Panc1 (cell line): ENCODE measurements around the gene CTLA4. TPM values are rescaled to one million over a fixed set of nuclear protein-coding genes. Genes with fewer than 3 reads are reported as not detected.
"Not testable (repeated sequence)": the region's sequence is repeated elsewhere in the genome, so short reads cannot be mapped to it uniquely, and the experiment has no call there.

Source experiments
- ATAC-seq: fragments of 200-7000 bp; cut with Tn5 transposase; 2 replicates; pipeline ENCODE4 v1.9.1; 2020; ENCODE audit warnings: mild to moderate bottlenecking, moderate library complexity
- BruUV-seq: library from RNA; stranded (reverse); fragments of 400-500 nt; replicated peaks from 2 replicates; lab custom pipeline; 2021; lab: Mats Ljungman, UMichigan
- CTCF ChIA-PET: fragments of 300-600 bp; sonication (Branson Sonifier 250); formaldehyde crosslinking; loops from one replicate; lab custom pipeline; 2022; ENCODE audit warnings: antibody characterized with exemption; lab: Charles Lee
- POLR2A ChIA-PET: fragments of 300-600 bp; sonication (Branson Sonifier 250); formaldehyde crosslinking; loops from one replicate; lab custom pipeline; 2022; ENCODE audit warnings: antibody characterized with exemption; lab: Charles Lee
- DNase-seq: peaks from one replicate; pipeline ENCODE4 v3.0.0-alpha.2; 2010; ENCODE audit warnings: low read depth, low spot score
- H3K27ac ChIP-seq: 2 replicates; pipeline ENCODE4 v1.5.1; 2011; ENCODE audit warnings: mild to moderate bottlenecking, low read length, inconsistent platforms
- H3K27me3 ChIP-seq: fragments of 200-500 bp; sonication (Bioruptor generic); 2 replicates; pipeline ENCODE4 v1.6.0; 2014; ENCODE audit warnings: low read length, inconsistent platforms; ENCODE audit not compliant: control insufficient read depth, insufficient read depth
- H3K36me3 ChIP-seq: fragments of 200-500 bp; sonication (Bioruptor generic); 2 replicates; pipeline ENCODE4 v1.5.1; 2014; ENCODE audit warnings: inconsistent platforms, mild to moderate bottlenecking, low read length, moderate library complexity; ENCODE audit not compliant: control insufficient read depth, insufficient read depth
- H3K4me1 ChIP-seq: 2 replicates; pipeline ENCODE4 v1.5.1; 2011; ENCODE audit warnings: inconsistent platforms, mild to moderate bottlenecking, low read length, moderate library complexity; ENCODE audit not compliant: control insufficient read depth, insufficient read depth
- H3K4me3 ChIP-seq, 2 experiments: 2 replicates each; pipeline ENCODE4 v1.5.1; 2011 to 2012; ENCODE audit warnings: low read depth in 2 of 2, low read length in 2 of 2, mild to moderate bottlenecking in 2 of 2, inconsistent platforms in 1 of 2, moderate library complexity in 1 of 2
- H3K9me3 ChIP-seq: fragments of 200-500 bp; sonication (Bioruptor generic); 2 replicates; pipeline ENCODE4 v1.5.1; 2014; ENCODE audit warnings: low read depth, mild to moderate bottlenecking, inconsistent platforms, low read length, moderate library complexity; ENCODE audit not compliant: control insufficient read depth, insufficient read depth
- CTCF ChIP-seq: fragments of 450-650 bp; IDR thresholded peaks from 2 replicates; pipeline ENCODE4 v1.5.1; 2017; ENCODE audit warnings: mild to moderate bottlenecking
- POLR2AphosphoS5 ChIP-seq: IDR thresholded peaks from 2 replicates; pipeline ENCODE4 v1.6.1; 2012; ENCODE audit warnings: mild to moderate bottlenecking, low read depth, low read length, moderate library complexity
- REST ChIP-seq, 2 experiments: IDR thresholded peaks; 2 replicates each; pipeline ENCODE4 v1.6.1; 2011 to 2012; ENCODE audit warnings: low read depth in 2 of 2, control low read depth in 1 of 2, low read length in 1 of 2, mild to moderate bottlenecking in 1 of 2, moderate library complexity in 1 of 2; ENCODE audit not compliant: insufficient read depth in 1 of 2
- SIN3A ChIP-seq: IDR thresholded peaks from 2 replicates; pipeline ENCODE4 v1.6.1; 2012; ENCODE audit warnings: low read depth, mild to moderate bottlenecking, low read length, moderate library complexity, borderline replicate concordance; ENCODE audit not compliant: insufficient read depth
- TCF7L2 ChIP-seq: IDR thresholded peaks from 2 replicates; pipeline ENCODE4 v1.6.1; 2011; ENCODE audit warnings: mild to moderate bottlenecking, low read depth, low read length, inconsistent platforms
- in situ Hi-C: cut with HindIII; loops from 2 replicates; pipeline ENCODE4 v1.10.0; 2016; ENCODE audit warnings: low sequenced_read_pairs, low pct_unique_long_range_greater_than_20kb
- intact Hi-C: fragments of 100-400 bp; cut with micrococcal nuclease; formaldehyde crosslinking; loops from one replicate; pipeline ENCODE4 v1.10.0; 2022; ENCODE audit not compliant: unreplicated experiment
- total RNA-seq: library from RNA; stranded (reverse); gene quantifications from one replicate; pipeline ENCODE4 v1.2.1, GENCODE V29; 2021; ENCODE audit not compliant: unreplicated experiment

Gene CTLA4
- total RNA-seq, 1 experiment from 2014 or later: 0.08 TPM

DNA sequence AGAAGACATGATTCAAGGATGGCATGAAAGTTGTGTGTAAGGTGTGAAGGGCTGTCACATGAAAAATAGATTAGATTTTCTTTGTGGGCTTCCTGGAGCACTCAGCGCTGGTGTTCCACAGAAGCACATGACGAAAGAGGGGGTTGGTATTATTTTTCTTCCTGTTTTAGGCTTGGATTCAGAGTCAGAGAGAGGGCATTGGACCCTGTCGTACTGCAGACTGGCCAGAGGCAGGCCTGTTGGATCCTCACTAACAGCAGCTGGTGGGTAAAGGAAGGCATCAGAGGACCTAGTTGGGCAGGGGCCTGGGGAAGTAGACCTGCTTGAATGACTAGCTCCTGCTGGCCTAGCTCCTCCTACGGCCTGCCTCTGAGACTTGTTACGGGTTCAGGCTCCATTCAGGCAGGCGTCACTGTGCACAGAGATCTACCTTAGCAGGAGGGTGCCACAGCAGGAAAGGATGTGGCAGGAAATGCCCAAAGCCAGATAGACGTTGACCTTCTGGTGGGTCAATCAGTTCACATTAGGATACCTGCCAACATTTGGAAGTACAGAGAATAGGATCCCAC lies 13.1 kb downstream of the CTLA4 start:
- Histone ChIP-seq H3K9me3 (no peaks in the 10 kb centered on the region), H3K27me3 (peaks cover 7% of the 10 kb centered on the region; the same call in 1 of the 2 replicates), H3K4me3 (no peak overlapping the region), H3K36me3 (no peaks in the 10 kb centered on the region), H3K27ac (no peak overlapping the region), H3K4me1 (no peaks in the 10 kb centered on the region)
- TF ChIP-seq SIN3A: no peak
- DNase-seq: no peak
- in situ Hi-C loops: no loop called here
- ATAC-seq: no peak
- intact Hi-C loops: no loop called here
- no TSS peak for BruUV-seq
- CTCF ChIA-PET: no interaction called here
- POLR2A ChIA-PET: no interaction called here

- intact Hi-C loops, in situ Hi-C loops, BruUV-seq, H3K27ac ChIP-seq, POLR2A ChIA-PET, DNase-seq, H3K27me3 ChIP-seq, H3K4me1 ChIP-seq, CTCF ChIA-PET, ATAC-seq, H3K4me3 ChIP-seq, H3K9me3 ChIP-seq, H3K36me3 ChIP-seq: not testable (repeated sequence)
Measured at GRCh38 chr2:203881185-203881584, 13.6 kb downstream of the CTLA4 start.

GRCh38 chr2:203882551-203882950 lies 15.0 kb downstream of the CTLA4 start:
- no peaks in the 10 kb centered on the region for H3K9me3 ChIP-seq
- ATAC-seq: no peak
- H3K36me3 ChIP-seq: no peaks in the 10 kb centered on the region
- H3K27me3 ChIP-seq: peaks cover under 1% of the 10 kb centered on the region; the same call in 1 of the 2 replicates
- in situ Hi-C loops (no loop called here), intact Hi-C loops (no loop called here)
- no peaks in the 10 kb centered on the region for H3K4me1 ChIP-seq
- no peak for DNase-seq
- TF ChIP-seq POLR2AphosphoS5 (no peak), REST (IDR thresholded peaks at IDR 0.05; ENCODE audit: insufficient read depth in 1 of 2, low read depth in 2 of 2, low read length in 1 of 2) (no peak), CTCF (no peak), SIN3A (no peak), TCF7L2 (no peak)
- no peak overlapping the region for H3K4me3 ChIP-seq
- POLR2A ChIA-PET: no interaction called here
- no TSS peak for BruUV-seq
- CTCF ChIA-PET: interaction anchor here (0.6 kb wide), 1 partner anchor 707 kb away, joined by 3 read pairs; no protein-coding TSS in a partner anchor
- H3K27ac ChIP-seq: no peak overlapping the region
